Gastrocnemius medialis (tissue), 4 donors: ENCODE data around the gene SCYL1. TPM values are rescaled to one million over a fixed set of nuclear protein-coding genes. Genes with fewer than 3 reads are reported as not detected.

Experiments used
- ATAC-seq, 2 donors: fragments of 150-250 bp; one replicate each; pipeline ENCODE4 v1.9.1; 2016
- DNase-seq, 2 donors: peaks; one replicate each; pipeline ENCODE4 v3.0.0-alpha.2; 2019
- H3K27ac ChIP-seq, 4 donors: fragments of 200-600 bp; sonication (generic); 1 replicate in 1 of 4; 2 replicates in 3 of 4; pipeline ENCODE4 v1.5.1; 2016 to 2018; ENCODE audit warnings: mild to moderate bottlenecking in 2 of 4, moderate library complexity in 1 of 4
- H3K27me3 ChIP-seq, 3 donors: fragments of 200-600 bp; sonication (generic) in 2 of 3; 1 replicate in 1 of 3; 2 replicates in 2 of 3; pipeline versions ENCODE4 v1.5.1 to v1.6.0; 2016 to 2019; ENCODE audit warnings: mild to moderate bottlenecking in 1 of 3, moderate library complexity in 1 of 3
- H3K36me3 ChIP-seq, 2 donors: fragments of 200-600 bp; sonication (generic) in 1 of 2; one replicate each; pipeline ENCODE4 v1.5.1; 2017 to 2018
- H3K4me1 ChIP-seq, 2 donors: fragments of 200-600 bp; sonication (generic) in 1 of 2; one replicate each; pipeline ENCODE4 v1.5.1; 2016 to 2017; ENCODE audit warnings: mild to moderate bottlenecking in 2 of 2
- H3K4me3 ChIP-seq, 4 donors: fragments of 200-600 bp; sonication (generic) in 3 of 4; 1 replicate in 1 of 4; 2 replicates in 3 of 4; pipeline ENCODE4 v1.5.1; 2016 to 2019; ENCODE audit warnings: mild to moderate bottlenecking in 2 of 4
- H3K9me3 ChIP-seq, 3 donors: fragments of 200-600 bp; sonication (generic) in 2 of 3; 1 replicate in 1 of 3; 2 replicates in 2 of 3; pipeline ENCODE4 v1.5.1; 2016 to 2019
- CTCF ChIP-seq, 5 experiments: fragments of 450-650 bp in 3 of 5; fragments of 200-600 bp in 2 of 5; sonication (generic) in 2 of 5; IDR thresholded peaks in 4 of 5; conservative IDR thresholded peaks in 1 of 5; 1 replicate in 4 of 5; 2 replicates in 1 of 5; pipeline ENCODE4 v1.5.1; 2016 to 2019; ENCODE audit warnings: antibody characterized with exemption in 5 of 5, mild to moderate bottlenecking in 3 of 5, moderate library complexity in 3 of 5
- POLR2A ChIP-seq, 2 donors: fragments of 450-650 bp; IDR thresholded peaks; one replicate each; pipeline ENCODE4 v1.6.1; 2017; ENCODE audit warnings: antibody characterized with exemption in 2 of 2, mild to moderate bottlenecking in 2 of 2, moderate library complexity in 2 of 2
- in situ Hi-C, 4 donors: fragments of 200-750 bp; cut with MboI; loops; one replicate each; pipeline versions ENCODE4 v1.15.0 to v1.8.0; 2017; ENCODE audit warnings: low sequenced_read_pairs in 4 of 4
- intact Hi-C: fragments of 100-400 bp; cut with DNase I; formaldehyde crosslinking; loops from one replicate; pipeline ENCODE4 v1.15.1; 2023; ENCODE audit warnings: low total_unique reads
- total RNA-seq, 4 donors: library from RNA; depleted of rRNA; stranded (reverse); fragments of >200 nt; gene quantifications; one replicate each; pipeline versions ENCODE4 v1.1.0 to v1.2.3, GENCODE V29; 2016

Gene SCYL1
- total RNA-seq, 4 donors from 2014 or later, result 120 to 162 (median 133) TPM

- in situ Hi-C loops, result loop anchor here in 1 of 4 donors (10.0 kb wide), 1 partner anchor 78 kb away; the partner anchor contains the start of gene NEAT1
- Histone ChIP-seq H3K9me3 (no peaks in the 10 kb centered on the region), H3K4me3 (peak overlapping the region; percentile 81 to 93 (median 91)), H3K4me1 (peaks cover 30 to 32% of the 10 kb centered on the region in 2 donors), H3K27ac (peak overlapping the region; percentile 91 to 99 (median 94)), H3K27me3 (no peaks in the 10 kb centered on the region), H3K36me3 (peaks cover 30 to 66% of the 10 kb centered on the region in 2 donors)
- ATAC-seq (no peak), DNase-seq (no peak)
- intact Hi-C loops, result no loop called here
- TF ChIP-seq CTCF (IDR thresholded peaks at IDR 0.05 in 4 of 5, conservative IDR thresholded peaks at IDR 0.05 in 1 of 5) (no peak), POLR2A (IDR thresholded peaks at IDR 0.05) (peak in 1 of 2 donors; percentile 50)
These were observed 22.1 kb upstream of the SCYL1 start for GRCh38 chr11:65502555-65503367.

- intact Hi-C loops, result no loop called here
- in situ Hi-C loops, result loop anchor here in 1 of 4 donors (10.0 kb wide), 1 partner anchor 79 kb away; the partner anchor contains the start of gene NEAT1
These were observed 21.4 kb upstream of the SCYL1 start for GRCh38 chr11:65503368-65503948.

GRCh38 chr11:65503949-65504673, 20.8 kb upstream of the SCYL1 start:
- peaks cover 30 to 66% of the 10 kb centered on the region in 2 donors for H3K36me3 ChIP-seq
- H3K27me3 ChIP-seq, result no peaks in the 10 kb centered on the region
- peaks cover 35 to 37% of the 10 kb centered on the region in 2 donors for H3K4me1 ChIP-seq
- TF ChIP-seq POLR2A (IDR thresholded peaks at IDR 0.05) (peak in 1 of 2 donors; percentile 25), CTCF (IDR thresholded peaks at IDR 0.05 in 4 of 5, conservative IDR thresholded peaks at IDR 0.05 in 1 of 5) (no peak)
- H3K9me3 ChIP-seq, result no peaks in the 10 kb centered on the region
- in situ Hi-C loops, result loop anchor here in 1 of 4 donors (10.0 kb wide), 1 partner anchor 79 kb away; the partner anchor contains the start of gene NEAT1
- H3K4me3 ChIP-seq, result peak overlapping the region; percentile 81 to 93 (median 91)
- intact Hi-C loops, result no loop called here
- DNase-seq (no peak), ATAC-seq (no peak)
- H3K27ac ChIP-seq, result peak overlapping the region; percentile 91 to 99 (median 94)

More at GRCh38 chr11:65503368-65503948, 21.4 kb upstream of the SCYL1 start:
- peak in 1 of 2 donors; percentile 35 for TF ChIP-seq POLR2A (IDR thresholded peaks at IDR 0.05)
- TF ChIP-seq CTCF (IDR thresholded peaks at IDR 0.05 in 4 of 5, conservative IDR thresholded peaks at IDR 0.05 in 1 of 5), result no peak
- Histone ChIP-seq H3K4me1 (peaks cover 30 to 35% of the 10 kb centered on the region in 2 donors), H3K9me3 (no peaks in the 10 kb centered on the region), H3K27me3 (no peaks in the 10 kb centered on the region), H3K36me3 (peaks cover 30 to 66% of the 10 kb centered on the region in 2 donors), H3K4me3 (peak overlapping the region; percentile 81 to 93 (median 91)), H3K27ac (peak overlapping the region; percentile 91 to 99 (median 94))
- DNase-seq (no peak), ATAC-seq (no peak)

- H3K27ac ChIP-seq, result peak overlapping the region; percentile 91 to 99 (median 94)
- in situ Hi-C loops, result loop anchor here in 3 of 4 donors (5.0 to 10.0 kb wide), 2 partner anchors 80 to 88 kb away; partner anchors contain the start of gene NEAT1 (in 1 of the 3)
- H3K4me1 ChIP-seq, result peaks cover 35 to 40% of the 10 kb centered on the region in 2 donors
- ATAC-seq (no peak), DNase-seq (no peak)
- H3K27me3 ChIP-seq, result no peaks in the 10 kb centered on the region
- TF ChIP-seq POLR2A (IDR thresholded peaks at IDR 0.05) (no peak), CTCF (IDR thresholded peaks at IDR 0.05 in 4 of 5, conservative IDR thresholded peaks at IDR 0.05 in 1 of 5) (no peak)
- peaks cover 30 to 65% of the 10 kb centered on the region in 2 donors for H3K36me3 ChIP-seq
- peak overlapping the region; percentile 81 to 93 (median 91) for H3K4me3 ChIP-seq
- intact Hi-C loops, result no loop called here
- H3K9me3 ChIP-seq, result no peaks in the 10 kb centered on the region
These were observed 20.0 kb upstream of the SCYL1 start for GRCh38 chr11:65504674-65505465.
